Measurements from ENCODE around the gene CDH22. TPM values are rescaled to one million over a fixed set of nuclear protein-coding genes. Genes with fewer than 3 reads are reported as not detected.
A peak's percentile ranks its signal among the peaks of the same experiment; 100 is the strongest.

Gene CDH22
- total RNA-seq, 1 donor from 2014 or later: 0.18 TPM

- Mint-ChIP-seq H3K27ac (no peak overlapping the region), H3K4me3 (no peak overlapping the region), H3K4me1 (peaks cover 15% of the 10 kb centered on the region), H3K9me3 (no peaks in the 10 kb centered on the region), H3K27me3 (ENCODE audit: low read depth) (peaks cover 73% of the 10 kb centered on the region), H3K36me3 (no peaks in the 10 kb centered on the region)
- TF ChIP-seq, protein P1, sequence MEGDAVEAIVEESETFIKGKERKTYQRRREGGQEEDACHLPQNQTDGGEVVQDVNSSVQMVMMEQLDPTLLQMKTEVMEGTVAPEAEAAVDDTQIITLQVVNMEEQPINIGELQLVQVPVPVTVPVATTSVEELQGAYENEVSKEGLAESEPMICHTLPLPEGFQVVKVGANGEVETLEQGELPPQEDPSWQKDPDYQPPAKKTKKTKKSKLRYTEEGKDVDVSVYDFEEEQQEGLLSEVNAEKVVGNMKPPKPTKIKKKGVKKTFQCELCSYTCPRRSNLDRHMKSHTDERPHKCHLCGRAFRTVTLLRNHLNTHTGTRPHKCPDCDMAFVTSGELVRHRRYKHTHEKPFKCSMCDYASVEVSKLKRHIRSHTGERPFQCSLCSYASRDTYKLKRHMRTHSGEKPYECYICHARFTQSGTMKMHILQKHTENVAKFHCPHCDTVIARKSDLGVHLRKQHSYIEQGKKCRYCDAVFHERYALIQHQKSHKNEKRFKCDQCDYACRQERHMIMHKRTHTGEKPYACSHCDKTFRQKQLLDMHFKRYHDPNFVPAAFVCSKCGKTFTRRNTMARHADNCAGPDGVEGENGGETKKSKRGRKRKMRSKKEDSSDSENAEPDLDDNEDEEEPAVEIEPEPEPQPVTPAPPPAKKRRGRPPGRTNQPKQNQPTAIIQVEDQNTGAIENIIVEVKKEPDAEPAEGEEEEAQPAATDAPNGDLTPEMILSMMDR (IDR thresholded peaks at IDR 0.05; ENCODE audit: unreplicated experiment): no peak
- no peak for DNase-seq (ENCODE audit: low spot score in 2 of 2, unreplicated experiment in 2 of 2)
Observed at GRCh38 chr20:46177768-46178167, 130.5 kb downstream of the CDH22 start.

GRCh38 chr20:46176739-46177378 lies 131.4 kb downstream of the CDH22 start:
- no peak for DNase-seq (ENCODE audit: low spot score in 2 of 2, unreplicated experiment in 2 of 2)
- peaks cover 15% of the 10 kb centered on the region for H3K4me1 Mint-ChIP-seq
- no peaks in the 10 kb centered on the region for H3K36me3 Mint-ChIP-seq
- TF ChIP-seq, protein P1 (IDR thresholded peaks at IDR 0.05; ENCODE audit: unreplicated experiment): no peak
- no peaks in the 10 kb centered on the region for H3K9me3 Mint-ChIP-seq
- no peak overlapping the region for H3K27ac Mint-ChIP-seq
- no peak overlapping the region for H3K4me3 Mint-ChIP-seq
- H3K27me3 Mint-ChIP-seq (ENCODE audit: low read depth): peaks cover 74% of the 10 kb centered on the region

- Mint-ChIP-seq H3K27ac (no peak overlapping the region), H3K9me3 (no peaks in the 10 kb centered on the region), H3K4me1 (peaks cover 15% of the 10 kb centered on the region), H3K27me3 (ENCODE audit: low read depth) (peaks cover 82% of the 10 kb centered on the region), H3K4me3 (no peak overlapping the region), H3K36me3 (no peaks in the 10 kb centered on the region)
- DNase-seq (ENCODE audit: low spot score in 2 of 2, unreplicated experiment in 2 of 2): no peak
- TF ChIP-seq, protein P1 (IDR thresholded peaks at IDR 0.05; ENCODE audit: unreplicated experiment): no peak
Observed at GRCh38 chr20:46175127-46175494, 133.2 kb downstream of the CDH22 start.

DNA sequence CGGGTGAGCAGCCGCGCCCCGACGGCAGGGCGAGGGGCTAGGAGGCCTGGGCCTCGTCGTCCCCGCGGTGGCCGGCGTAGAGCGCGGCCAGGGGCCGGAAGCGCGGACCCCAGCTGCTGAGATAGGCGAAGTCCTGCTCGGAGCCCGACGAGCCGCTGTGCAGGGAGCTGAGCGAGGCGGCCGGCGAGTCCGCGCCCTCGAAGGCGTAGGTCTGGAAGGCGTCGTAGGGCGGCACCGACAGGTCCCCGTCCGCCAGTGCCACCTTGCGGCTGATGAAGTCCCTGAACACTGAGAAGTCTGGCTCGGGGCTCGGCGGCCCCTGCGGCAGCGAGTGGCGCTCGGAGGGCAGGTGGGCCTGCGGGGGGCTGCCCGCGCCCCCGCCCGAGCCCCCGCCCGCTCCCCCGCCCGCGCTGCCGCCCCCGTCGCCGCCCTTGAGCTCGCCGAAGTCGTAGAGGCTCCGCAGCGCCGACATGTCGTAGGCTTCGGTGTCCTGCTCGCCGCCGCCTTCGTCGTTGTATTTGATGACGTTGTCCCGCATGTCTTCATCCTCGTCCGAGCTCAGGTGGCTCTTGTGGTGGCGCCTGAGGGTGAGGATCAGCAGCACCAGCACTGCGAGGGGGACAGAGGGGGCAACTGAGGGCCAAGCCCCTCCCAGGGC lies 133.7 kb downstream of the CDH22 start:
- H3K27me3 Mint-ChIP-seq (ENCODE audit: low read depth): peaks cover 87% of the 10 kb centered on the region
- H3K9me3 Mint-ChIP-seq: no peaks in the 10 kb centered on the region
- DNase-seq (ENCODE audit: low spot score in 2 of 2, unreplicated experiment in 2 of 2): peak; percentile 59 to 79
- no peak overlapping the region for H3K4me3 Mint-ChIP-seq
- no peak overlapping the region for H3K27ac Mint-ChIP-seq
- no peaks in the 10 kb centered on the region for H3K36me3 Mint-ChIP-seq
- TF ChIP-seq, protein P1 (IDR thresholded peaks at IDR 0.05; ENCODE audit: unreplicated experiment): peak; percentile 63
- peaks cover 13% of the 10 kb centered on the region for H3K4me1 Mint-ChIP-seq

GRCh38 chr20:46173652-46174468 lies 134.4 kb downstream of the CDH22 start:
- Mint-ChIP-seq H3K9me3 (no peaks in the 10 kb centered on the region), H3K27me3 (ENCODE audit: low read depth) (peaks cover 90% of the 10 kb centered on the region), H3K27ac (no peak overlapping the region), H3K4me1 (peaks cover 10% of the 10 kb centered on the region), H3K36me3 (no peaks in the 10 kb centered on the region), H3K4me3 (no peak overlapping the region)
- no peak for DNase-seq (ENCODE audit: low spot score in 2 of 2, unreplicated experiment in 2 of 2)
- TF ChIP-seq, protein P1 (IDR thresholded peaks at IDR 0.05; ENCODE audit: unreplicated experiment): no peak

Measured in mesothelial cell of epicardium (in vitro differentiated cells).